Measurements from ENCODE around the gene RAD54L.

DNA sequence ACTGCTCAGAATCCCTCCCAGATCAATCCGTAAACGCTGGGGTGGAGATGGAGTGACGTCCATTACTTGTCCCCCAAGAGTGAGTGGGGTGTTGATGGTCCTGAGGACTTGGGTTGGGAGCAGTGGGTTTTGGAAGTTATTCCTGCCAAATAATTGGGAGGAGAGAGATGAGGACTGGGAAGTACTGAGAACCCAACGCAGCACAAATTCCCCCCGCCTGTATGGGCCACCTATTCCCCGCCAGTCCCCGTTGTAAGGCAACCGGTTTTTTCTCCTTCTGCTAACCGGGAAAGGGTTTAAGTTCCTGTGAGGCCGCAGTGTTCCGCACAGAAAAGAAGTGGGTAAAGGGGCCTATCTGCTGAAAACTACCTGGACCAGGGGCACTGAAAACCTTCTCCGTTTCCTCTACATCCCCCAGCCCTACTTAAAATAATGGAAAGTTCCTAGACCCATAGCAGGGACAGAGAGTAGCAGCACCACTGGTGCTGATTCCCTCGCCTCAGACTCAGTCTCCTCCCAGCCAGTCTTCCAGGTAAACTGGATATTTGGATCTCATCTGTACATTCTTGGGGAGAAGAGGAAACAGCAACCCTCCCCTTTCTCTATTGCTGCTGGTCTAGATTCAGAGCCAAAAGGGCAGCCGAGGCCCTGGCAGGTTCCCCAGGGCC, 43.7 kb upstream of the RAD54L start:
- TF ChIP-seq, protein P1, sequence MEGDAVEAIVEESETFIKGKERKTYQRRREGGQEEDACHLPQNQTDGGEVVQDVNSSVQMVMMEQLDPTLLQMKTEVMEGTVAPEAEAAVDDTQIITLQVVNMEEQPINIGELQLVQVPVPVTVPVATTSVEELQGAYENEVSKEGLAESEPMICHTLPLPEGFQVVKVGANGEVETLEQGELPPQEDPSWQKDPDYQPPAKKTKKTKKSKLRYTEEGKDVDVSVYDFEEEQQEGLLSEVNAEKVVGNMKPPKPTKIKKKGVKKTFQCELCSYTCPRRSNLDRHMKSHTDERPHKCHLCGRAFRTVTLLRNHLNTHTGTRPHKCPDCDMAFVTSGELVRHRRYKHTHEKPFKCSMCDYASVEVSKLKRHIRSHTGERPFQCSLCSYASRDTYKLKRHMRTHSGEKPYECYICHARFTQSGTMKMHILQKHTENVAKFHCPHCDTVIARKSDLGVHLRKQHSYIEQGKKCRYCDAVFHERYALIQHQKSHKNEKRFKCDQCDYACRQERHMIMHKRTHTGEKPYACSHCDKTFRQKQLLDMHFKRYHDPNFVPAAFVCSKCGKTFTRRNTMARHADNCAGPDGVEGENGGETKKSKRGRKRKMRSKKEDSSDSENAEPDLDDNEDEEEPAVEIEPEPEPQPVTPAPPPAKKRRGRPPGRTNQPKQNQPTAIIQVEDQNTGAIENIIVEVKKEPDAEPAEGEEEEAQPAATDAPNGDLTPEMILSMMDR (IDR thresholded peaks at IDR 0.05; ENCODE audit: poor library complexity) = no peak
- TF ChIP-seq EZH2phosphoT487 (IDR thresholded peaks at IDR 0.05; ENCODE audit: low read depth, severe bottlenecking, unreplicated experiment) (no peak), EZH2 (IDR thresholded peaks at IDR 0.05; ENCODE audit: borderline replicate concordance) (no peak)

Data from hepatocyte (in vitro differentiated cells).